Body of pancreas (tissue), 4 donors: ENCODE data around the gene BRD1. TPM values are rescaled to one million over a fixed set of nuclear protein-coding genes. Genes with fewer than 3 reads are reported as not detected.
"Not testable (repeated sequence)": the region's sequence is repeated elsewhere in the genome, so short reads cannot be mapped to it uniquely, and the experiment has no call there.

Experiments used
- ATAC-seq: fragments of 150-250 bp; one replicate; pipeline ENCODE4 v1.9.1; 2016
- DNase-seq, 4 donors: peaks; one replicate each; pipeline ENCODE4 v3.0.0-alpha.2; 2019
- H3K27ac ChIP-seq, 4 donors: fragments of 200-600 bp; sonication (generic); 1 replicate in 3 of 4; 2 replicates in 1 of 4; pipeline versions ENCODE4 v1.5.1 to v1.6.1; 2016 to 2019; ENCODE audit warnings: mild to moderate bottlenecking in 1 of 4, mixed read lengths in 1 of 4, moderate library complexity in 1 of 4
- H3K27me3 ChIP-seq, 2 donors: fragments of 200-600 bp; sonication (generic); one replicate each; pipeline ENCODE4 v1.6.0; 2016; ENCODE audit warnings: mild to moderate bottlenecking in 1 of 2
- H3K36me3 ChIP-seq, 2 donors: fragments of 200-600 bp; sonication (generic); replicated peaks in 1 of 2; 2 replicates each; pipeline ENCODE4 v1.5.1; 2016; ENCODE audit warnings: low read depth in 2 of 2; ENCODE audit not compliant: insufficient read depth in 1 of 2
- H3K4me1 ChIP-seq: fragments of 200-600 bp; sonication (generic); one replicate; pipeline ENCODE4 v1.6.0; 2016
- H3K4me3 ChIP-seq, 2 donors: fragments of 200-600 bp; sonication (generic); 1 replicate in 1 of 2; 2 replicates in 1 of 2; pipeline ENCODE4 v1.5.1; 2016 to 2019
- H3K9me3 ChIP-seq, 3 donors: fragments of 200-600 bp; sonication (generic); 1 replicate in 2 of 3; 2 replicates in 1 of 3; pipeline ENCODE4 v1.5.1; 2016
- POLR2A ChIP-seq, 3 donors: fragments of 450-650 bp; IDR thresholded peaks; one replicate each; pipeline ENCODE4 v1.6.1; 2016; ENCODE audit warnings: antibody characterized with exemption in 3 of 3, mild to moderate bottlenecking in 2 of 3
- WGBS, 2 donors: methylation state at CpG; one replicate each; pipeline ENCODE4 v1.1.5; 2017; 5-methylcytosine and 5-hydroxymethylcytosine counted together
- intact Hi-C: fragments of 100-400 bp; cut with DNase I; formaldehyde crosslinking; loops from one replicate; pipeline ENCODE4 v1.15.1; 2023
- total RNA-seq, 2 donors: library from RNA; depleted of rRNA; stranded (reverse); fragments of >200 nt; gene quantifications; one replicate each; pipeline ENCODE4 v1.1.0, GENCODE V29; 2016
- TF ChIP-seq, protein P1 (sequence below), 7 experiments: fragments of 450-650 bp in 4 of 7; fragments of 200-600 bp in 3 of 7; sonication (generic) in 3 of 7; IDR thresholded peaks; one replicate each; pipeline ENCODE4 v1.5.1; 2016 to 2019; ENCODE audit warnings: antibody characterized with exemption in 7 of 7

BRD1 gene
- total RNA-seq, 2 donors from 2014 or later: 21.8 to 36.9 TPM

DNA sequence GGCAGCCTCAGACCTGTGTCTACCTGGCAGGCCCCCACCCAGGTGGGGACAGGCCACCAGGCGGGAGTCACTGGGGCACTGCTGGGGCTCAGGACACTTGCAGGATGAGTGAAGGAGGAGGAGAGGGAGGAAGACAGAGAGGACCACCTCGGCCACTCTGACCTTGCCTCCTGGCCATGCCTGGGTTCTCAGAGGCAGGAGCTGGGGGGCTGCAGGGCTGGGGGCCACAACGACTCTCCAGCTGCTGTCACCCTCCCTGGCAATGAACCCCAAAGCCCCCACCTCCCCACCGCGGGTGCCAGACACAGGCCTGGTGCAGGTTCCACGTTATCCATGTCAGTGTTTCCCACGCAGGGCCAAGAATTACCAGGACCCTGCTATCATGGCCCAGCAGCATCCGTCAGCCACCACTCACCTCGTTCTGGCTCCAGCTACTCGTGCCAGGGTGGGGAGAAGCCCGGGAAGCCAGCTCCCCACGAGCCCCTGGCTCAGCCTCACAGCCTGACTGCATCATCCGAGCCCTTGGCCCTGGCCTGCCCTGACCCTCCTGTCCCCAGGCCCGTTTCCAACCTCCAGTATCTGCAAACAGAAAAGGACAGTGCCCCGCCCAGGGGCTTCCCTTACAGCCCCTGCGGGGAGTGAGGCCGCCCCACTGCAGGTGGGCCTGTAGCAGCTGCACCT is 62.4 kb downstream of the BRD1 start:
- no peaks in the 10 kb centered on the region for H3K9me3 ChIP-seq
- ATAC-seq: no peak
- H3K36me3 ChIP-seq: no peaks in the 10 kb centered on the region
- H3K4me1 ChIP-seq: no peaks in the 10 kb centered on the region
- no peak for DNase-seq
- TF ChIP-seq, protein P1, sequence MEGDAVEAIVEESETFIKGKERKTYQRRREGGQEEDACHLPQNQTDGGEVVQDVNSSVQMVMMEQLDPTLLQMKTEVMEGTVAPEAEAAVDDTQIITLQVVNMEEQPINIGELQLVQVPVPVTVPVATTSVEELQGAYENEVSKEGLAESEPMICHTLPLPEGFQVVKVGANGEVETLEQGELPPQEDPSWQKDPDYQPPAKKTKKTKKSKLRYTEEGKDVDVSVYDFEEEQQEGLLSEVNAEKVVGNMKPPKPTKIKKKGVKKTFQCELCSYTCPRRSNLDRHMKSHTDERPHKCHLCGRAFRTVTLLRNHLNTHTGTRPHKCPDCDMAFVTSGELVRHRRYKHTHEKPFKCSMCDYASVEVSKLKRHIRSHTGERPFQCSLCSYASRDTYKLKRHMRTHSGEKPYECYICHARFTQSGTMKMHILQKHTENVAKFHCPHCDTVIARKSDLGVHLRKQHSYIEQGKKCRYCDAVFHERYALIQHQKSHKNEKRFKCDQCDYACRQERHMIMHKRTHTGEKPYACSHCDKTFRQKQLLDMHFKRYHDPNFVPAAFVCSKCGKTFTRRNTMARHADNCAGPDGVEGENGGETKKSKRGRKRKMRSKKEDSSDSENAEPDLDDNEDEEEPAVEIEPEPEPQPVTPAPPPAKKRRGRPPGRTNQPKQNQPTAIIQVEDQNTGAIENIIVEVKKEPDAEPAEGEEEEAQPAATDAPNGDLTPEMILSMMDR (IDR thresholded peaks at IDR 0.05): no peak
- no peak for TF ChIP-seq POLR2A (IDR thresholded peaks at IDR 0.05)
- H3K4me3 ChIP-seq: no peak overlapping the region
- no peak overlapping the region for H3K27ac ChIP-seq
- 82 to 90% methylated on average over 5 to 16 of the region's 17 CpGs for WGBS, 2 donors
- intact Hi-C loops: no loop called here
- H3K27me3 ChIP-seq: no peaks in the 10 kb centered on the region

DNA sequence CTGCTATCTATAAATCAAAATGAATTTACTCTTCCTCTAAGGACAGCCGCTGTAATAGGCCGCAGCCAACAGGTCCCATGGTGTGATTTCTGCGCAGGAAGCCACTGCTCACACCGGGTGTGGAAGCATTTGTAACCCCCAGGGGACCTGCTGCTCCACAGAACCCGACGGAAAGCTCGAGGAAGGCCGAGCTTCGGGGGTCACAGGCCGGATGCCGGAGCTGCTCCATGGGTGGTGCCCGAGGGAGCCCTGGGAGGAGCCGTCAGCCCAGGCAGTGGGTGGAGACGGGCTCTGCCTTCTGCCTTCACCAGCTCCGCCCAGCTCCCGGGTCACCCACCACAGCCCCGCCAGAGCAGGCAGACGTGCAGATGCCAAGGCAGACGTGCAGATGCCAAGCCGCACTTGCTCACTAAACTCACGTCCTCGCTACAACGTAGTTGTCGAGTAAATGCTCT is 63.5 kb downstream of the BRD1 start:
- intact Hi-C loops: no loop called here
- DNase-seq: no peak
- TF ChIP-seq, protein P1 (IDR thresholded peaks at IDR 0.05): no peak
- Histone ChIP-seq H3K4me1 (no peaks in the 10 kb centered on the region), H3K4me3 (no peak overlapping the region), H3K36me3 (no peaks in the 10 kb centered on the region), H3K27me3 (no peaks in the 10 kb centered on the region), H3K27ac (no peak overlapping the region), H3K9me3 (no peaks in the 10 kb centered on the region)
- WGBS, 2 donors: 84 to 87% methylated on average over 17 to 23 of the region's 24 CpGs
- no peak for ATAC-seq

DNA sequence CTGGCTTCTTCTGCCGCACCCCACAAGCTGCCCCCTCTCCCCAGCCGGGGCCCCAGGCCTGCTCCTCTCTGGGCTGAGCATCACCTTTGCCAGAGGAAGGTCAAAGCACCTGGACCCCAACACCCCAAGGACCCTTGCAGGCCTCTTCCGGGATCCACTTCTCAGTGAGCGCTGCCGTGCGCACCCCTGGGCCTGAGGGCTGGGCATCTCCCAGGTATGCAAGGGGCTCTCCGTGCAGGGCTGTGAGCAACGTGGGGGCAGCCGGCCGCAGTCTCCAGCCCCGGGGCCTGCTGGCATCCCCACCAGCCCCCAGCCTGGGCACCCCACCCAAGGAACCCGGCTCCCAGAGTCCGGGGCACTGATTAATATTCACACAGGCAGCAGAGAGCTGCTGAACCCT is 64.0 kb downstream of the BRD1 start:
- no peak for TF ChIP-seq POLR2A (IDR thresholded peaks at IDR 0.05)
- TF ChIP-seq, protein P1 (IDR thresholded peaks at IDR 0.05): no peak
- H3K4me3 ChIP-seq: no peak overlapping the region
- no peaks in the 10 kb centered on the region for H3K9me3 ChIP-seq
- no peaks in the 10 kb centered on the region for H3K36me3 ChIP-seq
- no peaks in the 10 kb centered on the region for H3K27me3 ChIP-seq
- H3K4me1 ChIP-seq: no peaks in the 10 kb centered on the region
- no peak overlapping the region for H3K27ac ChIP-seq
- intact Hi-C loops: no loop called here
- ATAC-seq (no peak), DNase-seq (no peak)
- 87 to 100% methylated on average over 1 to 12 of the region's 13 CpGs for WGBS, 2 donors

DNA sequence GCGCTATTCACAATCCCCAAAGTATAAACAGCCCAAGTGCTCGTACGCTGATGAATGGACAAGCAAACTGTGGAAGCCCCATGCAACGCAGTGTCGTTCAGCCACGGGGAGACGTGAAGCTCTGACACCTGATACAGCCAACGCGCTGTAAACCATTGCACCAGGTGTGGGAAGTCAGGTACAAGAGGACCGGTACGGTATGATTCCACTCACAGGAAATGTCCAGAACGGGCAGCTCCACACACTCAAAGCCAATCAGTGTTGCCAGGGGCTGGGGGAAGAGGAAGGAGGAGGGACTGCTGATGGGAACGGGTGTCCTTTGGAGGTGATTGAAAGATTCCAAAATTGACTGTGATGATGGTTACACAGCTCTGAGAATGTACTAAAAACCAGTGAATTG is 64.5 kb downstream of the BRD1 start:
- H3K4me3 ChIP-seq: no peak overlapping the region
- H3K36me3 ChIP-seq: no peaks in the 10 kb centered on the region
- no peak for ATAC-seq
- no peaks in the 10 kb centered on the region for H3K9me3 ChIP-seq
- no peak for DNase-seq
- intact Hi-C loops: no loop called here
- no peak overlapping the region for H3K27ac ChIP-seq
- WGBS, 2 donors: 87 to 89% methylated on average over 13 of the region's 13 CpGs
- no peaks in the 10 kb centered on the region for H3K27me3 ChIP-seq
- no peaks in the 10 kb centered on the region for H3K4me1 ChIP-seq
- TF ChIP-seq POLR2A (IDR thresholded peaks at IDR 0.05): no peak
- TF ChIP-seq, protein P1 (IDR thresholded peaks at IDR 0.05): no peak

DNA sequence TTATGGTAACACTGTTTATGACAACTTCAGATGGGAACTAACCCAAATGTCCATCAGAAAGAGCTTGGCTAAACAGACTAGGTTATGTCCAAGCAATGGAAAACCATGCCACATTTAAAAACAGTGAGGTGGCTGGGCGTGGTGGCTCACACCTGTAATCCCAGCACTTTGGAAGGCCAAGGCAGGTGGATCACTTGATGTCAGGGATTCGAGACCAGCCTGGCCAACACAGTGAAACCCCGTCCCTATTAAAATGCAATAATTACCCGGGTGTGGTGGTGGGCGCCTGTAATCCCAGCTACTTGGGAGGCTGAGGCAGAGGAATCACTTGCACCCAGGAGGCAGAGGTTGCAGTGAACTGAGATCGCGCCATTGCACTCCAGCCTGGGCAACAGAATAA is 65.1 kb downstream of the BRD1 start:
- ATAC-seq, H3K36me3 ChIP-seq, H3K4me3 ChIP-seq, intact Hi-C loops, H3K9me3 ChIP-seq, H3K27me3 ChIP-seq, DNase-seq, H3K27ac ChIP-seq, H3K4me1 ChIP-seq: not testable (repeated sequence)
- WGBS, 2 donors: 85 to 89% methylated on average over 6 to 7 of the region's 7 CpGs
